HG03196 (cell line): ENCODE measurements around the gene PCK1.

Source experiments
- ATAC-seq: cut with Tn5 transposase; IDR thresholded peaks from one replicate; pipeline ENCODE4 v1.9.1; 2021; ENCODE audit not compliant: unreplicated experiment

PCK1 gene

DNA sequence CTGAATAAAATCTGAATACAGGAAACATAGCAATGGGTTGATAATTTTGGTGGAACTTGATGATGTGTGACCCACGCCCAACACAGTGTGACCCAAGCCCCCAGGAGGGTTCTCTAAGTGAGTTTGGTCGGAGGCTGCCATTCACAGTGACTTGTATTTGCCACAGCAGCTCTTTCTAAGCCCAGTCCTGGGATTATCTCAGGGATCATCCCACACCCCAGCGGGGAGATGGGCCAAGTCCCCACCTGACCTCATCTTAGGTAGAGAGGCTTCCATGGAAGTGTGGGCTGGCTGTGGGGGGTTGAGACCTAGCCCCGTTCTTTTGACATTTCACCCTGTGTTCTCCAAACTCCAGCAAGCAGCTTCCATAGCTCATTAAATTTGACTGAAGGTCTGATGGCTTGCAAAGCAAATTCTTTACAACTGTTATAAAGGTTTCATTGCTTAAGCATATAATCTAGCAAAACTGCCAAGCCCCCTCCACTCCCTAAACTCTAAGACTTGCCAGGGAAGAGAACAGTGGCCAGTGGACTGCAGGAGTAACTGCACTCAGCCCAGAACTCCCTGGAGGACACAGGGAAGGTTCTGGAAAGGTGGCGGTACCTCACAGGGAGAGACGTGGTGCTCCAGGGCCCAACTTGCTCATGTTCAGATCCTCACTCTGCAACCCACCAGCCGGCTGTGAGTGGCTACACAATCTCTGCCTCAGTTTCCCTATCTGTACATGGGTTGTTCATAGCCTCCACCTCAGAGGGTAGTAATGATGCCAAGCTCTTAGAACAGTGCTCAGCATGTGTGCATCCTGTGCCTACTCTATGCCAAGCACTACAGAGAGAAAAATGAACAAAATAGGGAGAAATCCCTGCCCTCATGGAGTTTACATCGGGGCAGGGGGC lies 1.0 kb upstream of the PCK1 start:
- no peak for ATAC-seq

DNA sequence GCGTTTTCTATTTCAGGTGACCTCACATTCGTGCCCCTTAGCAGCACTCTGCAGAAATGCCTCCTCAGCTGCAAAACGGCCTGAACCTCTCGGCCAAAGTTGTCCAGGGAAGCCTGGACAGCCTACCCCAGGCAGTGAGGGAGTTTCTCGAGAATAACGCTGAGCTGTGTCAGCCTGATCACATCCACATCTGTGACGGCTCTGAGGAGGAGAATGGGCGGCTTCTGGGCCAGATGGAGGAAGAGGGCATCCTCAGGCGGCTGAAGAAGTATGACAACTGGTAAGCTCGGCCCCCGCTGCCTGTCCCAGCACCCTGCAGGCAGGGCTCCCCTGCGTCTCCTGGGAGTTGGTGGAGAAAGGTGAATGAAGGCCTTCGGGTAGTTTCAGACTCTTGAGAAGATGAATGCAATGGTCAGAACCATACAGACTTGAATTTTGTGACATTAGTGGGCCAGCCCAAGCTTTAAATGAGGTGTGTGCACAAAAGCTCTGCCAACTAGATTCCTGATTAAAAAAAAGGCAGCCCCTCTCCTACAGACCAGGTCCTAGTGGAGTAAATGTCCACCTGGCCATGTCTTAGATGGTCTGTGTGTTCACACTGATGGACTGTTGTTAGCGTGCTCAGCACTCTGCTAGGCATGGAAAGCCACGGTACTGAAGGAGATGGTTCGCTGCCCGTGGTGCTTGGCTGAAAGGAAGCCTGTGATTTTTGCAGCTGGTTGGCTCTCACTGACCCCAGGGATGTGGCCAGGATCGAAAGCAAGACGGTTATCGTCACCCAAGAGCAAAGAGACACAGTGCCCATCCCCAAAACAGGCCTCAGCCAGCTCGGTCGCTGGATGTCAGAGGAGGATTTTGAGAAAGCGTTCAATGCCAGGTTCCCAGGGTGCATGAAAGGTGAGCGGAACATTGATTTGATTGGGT lies 708 bp downstream of the PCK1 start:
- ATAC-seq: no peak

DNA sequence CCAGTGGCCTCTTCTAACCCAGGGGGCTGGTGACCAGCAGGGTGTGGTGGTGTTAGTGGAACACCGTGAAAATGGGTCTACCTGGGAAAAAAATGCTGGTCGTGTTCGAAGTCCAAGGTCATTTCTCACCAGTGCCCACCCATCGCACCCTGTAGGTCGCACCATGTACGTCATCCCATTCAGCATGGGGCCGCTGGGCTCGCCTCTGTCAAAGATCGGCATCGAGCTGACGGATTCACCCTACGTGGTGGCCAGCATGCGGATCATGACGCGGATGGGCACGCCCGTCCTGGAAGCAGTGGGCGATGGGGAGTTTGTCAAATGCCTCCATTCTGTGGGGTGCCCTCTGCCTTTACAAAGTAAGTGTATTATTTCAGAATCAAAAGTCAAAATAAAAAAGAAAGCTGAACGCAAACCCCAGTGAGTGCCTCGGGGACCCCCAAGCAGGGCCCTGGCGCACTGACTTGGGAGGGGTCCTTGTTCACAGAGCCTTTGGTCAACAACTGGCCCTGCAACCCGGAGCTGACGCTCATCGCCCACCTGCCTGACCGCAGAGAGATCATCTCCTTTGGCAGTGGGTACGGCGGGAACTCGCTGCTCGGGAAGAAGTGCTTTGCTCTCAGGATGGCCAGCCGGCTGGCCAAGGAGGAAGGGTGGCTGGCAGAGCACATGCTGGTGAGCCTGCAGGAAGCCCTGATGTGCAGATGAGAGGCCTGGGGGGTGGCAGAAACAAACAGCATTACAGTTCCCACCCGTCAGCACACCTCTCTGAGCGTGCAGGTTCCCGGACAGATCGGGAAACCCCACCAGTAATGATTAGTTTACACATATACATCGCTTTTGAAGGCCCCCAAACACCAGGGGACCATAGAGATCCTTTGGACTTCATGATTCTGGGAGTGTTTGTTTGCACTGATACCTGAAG lies 1.9 kb downstream of the PCK1 start:
- ATAC-seq: no peak

DNA sequence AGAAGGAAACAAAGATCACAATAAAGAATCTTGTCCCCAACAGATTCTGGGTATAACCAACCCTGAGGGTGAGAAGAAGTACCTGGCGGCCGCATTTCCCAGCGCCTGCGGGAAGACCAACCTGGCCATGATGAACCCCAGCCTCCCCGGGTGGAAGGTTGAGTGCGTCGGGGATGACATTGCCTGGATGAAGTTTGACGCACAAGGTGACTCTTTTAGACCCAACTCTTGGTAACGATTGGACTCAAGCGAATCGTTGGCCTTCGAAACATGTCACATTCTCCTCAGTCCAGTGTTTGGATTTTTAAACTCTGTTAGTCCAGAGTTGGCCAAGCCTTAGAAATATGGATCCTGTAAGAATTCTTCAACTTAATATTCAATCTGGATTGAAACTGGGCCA lies 2.6 kb downstream of the PCK1 start:
- ATAC-seq: no peak

DNA sequence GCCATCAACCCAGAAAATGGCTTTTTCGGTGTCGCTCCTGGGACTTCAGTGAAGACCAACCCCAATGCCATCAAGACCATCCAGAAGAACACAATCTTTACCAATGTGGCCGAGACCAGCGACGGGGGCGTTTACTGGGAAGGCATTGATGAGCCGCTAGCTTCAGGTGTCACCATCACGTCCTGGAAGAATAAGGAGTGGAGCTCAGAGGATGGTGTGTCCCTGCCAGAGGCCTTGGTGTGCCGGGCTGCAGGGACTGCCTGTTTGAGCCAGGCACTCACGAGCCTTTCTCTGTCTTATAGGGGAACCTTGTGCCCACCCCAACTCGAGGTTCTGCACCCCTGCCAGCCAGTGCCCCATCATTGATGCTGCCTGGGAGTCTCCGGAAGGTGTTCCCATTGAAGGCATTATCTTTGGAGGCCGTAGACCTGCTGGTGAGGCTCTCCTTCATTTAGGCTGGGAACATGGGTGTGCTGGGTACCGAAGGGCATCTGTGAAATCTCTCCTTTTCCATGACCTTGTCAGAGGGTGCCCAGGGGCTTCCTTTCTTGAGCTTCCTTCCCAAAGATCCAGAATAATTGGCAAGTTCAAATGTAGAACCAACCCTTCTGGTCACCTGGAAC lies 3.4 kb downstream of the PCK1 start:
- no peak for ATAC-seq

DNA sequence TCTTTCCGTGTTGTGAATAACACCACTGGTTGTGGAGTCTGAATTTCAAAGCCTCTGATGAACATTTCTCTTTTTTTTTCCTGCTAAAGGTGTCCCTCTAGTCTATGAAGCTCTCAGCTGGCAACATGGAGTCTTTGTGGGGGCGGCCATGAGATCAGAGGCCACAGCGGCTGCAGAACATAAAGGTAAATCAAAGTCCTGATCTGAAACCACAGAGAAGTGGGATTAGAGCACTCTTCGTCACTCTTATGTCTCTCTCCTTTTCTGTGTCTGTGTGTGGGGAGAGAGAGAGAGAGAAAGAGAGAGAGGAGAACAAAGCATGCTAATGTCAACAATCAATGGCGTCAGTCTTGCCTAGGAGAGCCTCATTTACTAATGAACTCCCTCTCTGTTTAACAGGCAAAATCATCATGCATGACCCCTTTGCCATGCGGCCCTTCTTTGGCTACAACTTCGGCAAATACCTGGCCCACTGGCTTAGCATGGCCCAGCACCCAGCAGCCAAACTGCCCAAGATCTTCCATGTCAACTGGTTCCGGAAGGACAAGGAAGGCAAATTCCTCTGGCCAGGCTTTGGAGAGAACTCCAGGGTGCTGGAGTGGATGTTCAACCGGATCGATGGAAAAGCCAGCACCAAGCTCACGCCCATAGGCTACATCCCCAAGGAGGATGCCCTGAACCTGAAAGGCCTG lies 4.2 kb downstream of the PCK1 start:
- no peak for ATAC-seq

DNA sequence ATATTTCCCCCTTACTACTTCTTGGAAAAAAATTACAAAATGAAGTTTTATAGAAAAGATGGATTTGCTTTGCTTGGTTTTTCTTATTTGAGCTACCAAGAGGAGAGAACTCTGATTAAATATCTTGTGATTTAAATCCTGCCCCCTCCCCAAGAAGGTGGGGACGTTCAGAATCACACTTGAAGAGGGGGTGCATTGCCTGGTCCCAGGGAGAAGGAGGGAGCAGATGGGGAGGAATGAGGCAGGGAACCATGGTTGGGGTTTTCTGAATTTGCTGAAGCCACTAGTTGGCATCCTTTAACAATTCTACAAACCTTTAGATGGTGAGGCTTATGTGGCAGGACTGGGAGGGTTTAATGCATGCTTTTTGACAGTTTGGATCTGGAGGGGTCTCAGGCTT lies 5.5 kb downstream of the PCK1 start:
- no peak for ATAC-seq

DNA sequence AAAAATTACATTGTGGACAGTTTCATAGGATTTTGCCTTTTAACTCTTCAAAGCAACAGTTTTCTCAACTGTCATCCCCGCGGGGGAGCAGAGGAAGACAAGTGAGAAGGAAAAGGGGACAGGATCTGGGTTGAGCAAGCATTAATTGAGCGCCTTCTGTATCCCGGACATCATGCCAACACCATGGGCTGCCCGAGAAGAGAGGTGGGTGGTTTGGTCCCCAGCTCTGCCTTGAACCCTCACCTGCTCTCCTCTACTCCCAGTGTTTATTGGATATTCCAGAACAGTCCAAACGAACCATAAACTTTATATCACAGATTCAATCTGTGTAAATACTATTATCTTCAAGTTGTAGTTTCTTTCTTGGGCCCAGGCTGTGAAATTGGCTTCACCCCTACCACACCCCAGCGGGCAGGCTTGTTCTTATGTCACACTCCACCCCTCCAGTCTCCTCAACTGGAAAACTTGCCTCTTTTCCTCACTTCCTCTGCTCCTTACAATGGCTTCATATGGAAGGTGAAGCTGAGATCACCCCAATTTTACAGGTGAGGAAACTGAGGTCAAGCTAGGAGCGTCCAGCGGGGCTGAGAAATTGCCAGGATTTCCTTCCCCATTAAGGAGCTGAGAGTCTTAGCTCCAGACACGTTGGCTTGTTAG lies 6.0 kb downstream of the PCK1 start:
- no peak for ATAC-seq

DNA sequence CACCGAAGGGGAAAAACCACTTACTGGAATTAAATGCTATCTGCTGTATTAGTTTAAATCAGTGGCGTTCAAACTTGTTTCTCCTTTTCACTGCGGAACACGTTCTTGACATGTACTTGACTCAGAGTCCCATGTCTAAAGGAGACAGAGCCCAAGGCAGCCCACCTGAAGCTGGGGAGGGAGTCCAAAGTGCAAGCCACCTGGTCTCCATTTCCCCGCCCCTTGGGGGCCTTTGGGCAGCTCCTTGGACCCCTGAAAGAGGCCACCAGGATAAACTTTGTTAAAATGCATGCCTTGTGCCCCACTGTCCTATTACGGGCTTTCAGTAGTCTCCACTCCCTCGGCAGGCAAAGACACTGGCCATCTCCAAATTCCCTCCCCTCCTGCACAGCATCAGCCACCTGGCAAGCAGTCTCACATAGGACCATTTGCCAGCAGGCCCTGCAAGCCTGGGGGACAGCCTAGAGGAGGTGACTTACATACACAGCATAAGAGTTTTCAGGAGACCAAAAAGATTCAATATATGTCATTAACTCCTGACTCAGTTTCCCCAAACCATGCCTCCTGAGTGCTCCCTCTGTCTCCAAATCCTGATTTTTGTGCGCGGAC lies 6.7 kb downstream of the PCK1 start:
- no peak for ATAC-seq

DNA sequence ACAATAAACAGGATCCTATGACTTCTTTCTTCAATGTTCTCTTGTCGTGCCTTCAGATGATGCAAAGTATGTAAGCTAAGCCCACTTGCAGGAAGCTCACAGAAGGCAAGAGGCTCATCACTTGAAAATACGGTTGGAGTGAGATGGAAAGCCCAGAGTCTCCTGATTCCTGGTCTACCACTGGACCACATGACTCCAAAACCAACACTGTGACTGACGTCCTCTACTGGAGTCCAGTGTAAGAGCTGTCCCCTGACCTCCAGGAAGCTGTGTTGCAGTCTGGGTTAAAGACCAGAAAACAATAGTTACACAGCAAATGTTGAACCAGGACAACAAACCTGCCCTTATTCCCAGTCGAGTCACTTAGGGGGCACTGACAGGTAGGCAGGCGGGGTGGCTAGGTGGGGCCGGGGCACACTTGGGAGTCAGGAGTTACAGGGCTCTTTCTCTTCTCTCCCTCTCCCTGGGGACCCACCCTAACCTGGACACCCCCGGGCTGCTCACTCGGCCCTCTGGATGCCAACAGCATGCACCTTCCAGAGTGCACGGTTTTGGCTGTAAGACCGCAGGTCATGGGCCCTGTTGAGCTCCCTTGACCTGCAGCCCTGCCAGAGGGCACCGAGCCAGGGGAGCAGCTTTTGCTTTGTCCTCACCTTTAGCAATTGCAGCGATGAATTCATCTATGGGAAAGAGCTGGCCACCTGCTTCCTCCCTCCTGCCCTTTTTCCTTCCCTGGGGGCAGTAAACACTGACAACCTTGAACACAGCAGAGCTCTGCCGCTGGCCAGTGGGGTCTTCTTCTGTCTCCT lies 7.4 kb downstream of the PCK1 start:
- no peak for ATAC-seq

DNA sequence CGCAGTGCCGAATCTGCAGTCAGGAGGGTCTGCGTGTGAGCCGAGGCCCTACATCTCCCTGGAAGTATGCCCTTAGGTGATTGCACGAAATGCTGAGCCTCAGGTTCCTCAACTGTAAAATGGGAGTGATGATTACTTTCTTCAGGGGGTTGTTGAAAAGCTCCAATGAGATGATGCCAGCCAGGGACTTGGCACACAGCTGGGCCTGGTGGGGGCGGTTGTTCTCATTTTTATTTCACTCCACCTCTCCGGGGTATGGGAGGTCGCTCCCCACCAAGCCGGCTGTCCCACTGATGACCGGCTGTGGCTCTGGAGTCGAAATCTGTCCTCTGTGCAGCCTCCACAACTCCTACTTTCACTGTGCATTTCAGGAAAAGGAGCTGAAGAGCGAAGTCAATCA lies 8.1 kb downstream of the PCK1 start:
- no peak for ATAC-seq

DNA sequence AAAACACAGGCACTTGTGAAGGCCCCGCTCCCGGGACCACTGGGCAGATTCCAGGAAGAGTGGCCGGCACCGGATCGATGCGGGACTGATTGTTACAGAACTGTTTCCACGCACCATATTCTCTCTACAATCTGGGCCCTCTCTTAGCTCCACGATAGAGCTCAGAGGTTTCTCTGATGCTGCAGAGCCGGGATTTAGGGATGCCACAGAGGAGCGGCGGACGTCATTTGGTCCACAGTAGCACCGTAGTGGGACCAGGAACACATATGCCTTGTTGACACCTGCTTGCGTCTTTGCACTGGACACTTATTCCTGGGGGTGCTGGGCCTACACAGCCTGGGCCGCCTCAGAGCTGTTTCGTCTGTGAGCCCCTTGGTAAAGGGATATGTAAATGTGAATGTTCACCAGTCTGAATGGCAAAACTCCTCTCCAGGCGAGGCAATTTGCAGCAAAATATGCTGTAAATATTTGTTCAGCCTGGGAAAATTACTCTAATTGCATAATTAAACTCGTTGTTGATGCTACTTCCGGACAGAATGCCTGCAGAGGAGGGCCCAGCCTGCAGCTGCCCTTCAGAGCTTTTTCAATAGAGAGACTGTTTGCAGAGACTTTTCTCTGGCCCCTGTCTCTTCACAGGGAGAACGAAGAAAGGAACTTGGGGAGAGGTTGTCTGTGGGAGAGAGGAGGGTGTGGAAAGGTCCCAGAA lies 9.4 kb downstream of the PCK1 start:
- no peak for ATAC-seq

DNA sequence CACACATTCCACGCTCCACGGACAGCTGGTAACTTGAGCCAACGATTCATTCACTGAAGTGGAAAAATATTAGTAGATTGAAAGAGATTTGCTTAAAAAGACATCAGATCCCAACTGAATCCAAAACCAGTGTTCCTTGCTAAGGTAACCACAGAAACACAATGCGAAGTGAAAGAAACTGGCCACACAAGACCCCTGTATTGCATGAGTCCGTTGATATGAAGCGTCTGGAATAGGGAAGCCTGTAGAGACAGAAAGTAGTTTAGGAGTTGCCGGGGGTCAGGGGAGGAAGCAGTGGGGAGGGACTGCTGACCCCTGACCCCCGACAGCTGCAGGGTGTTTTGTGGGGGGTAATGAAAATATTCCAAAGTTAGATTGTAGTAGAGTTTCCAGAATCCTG lies 10.0 kb downstream of the PCK1 start:
- no peak for ATAC-seq

DNA sequence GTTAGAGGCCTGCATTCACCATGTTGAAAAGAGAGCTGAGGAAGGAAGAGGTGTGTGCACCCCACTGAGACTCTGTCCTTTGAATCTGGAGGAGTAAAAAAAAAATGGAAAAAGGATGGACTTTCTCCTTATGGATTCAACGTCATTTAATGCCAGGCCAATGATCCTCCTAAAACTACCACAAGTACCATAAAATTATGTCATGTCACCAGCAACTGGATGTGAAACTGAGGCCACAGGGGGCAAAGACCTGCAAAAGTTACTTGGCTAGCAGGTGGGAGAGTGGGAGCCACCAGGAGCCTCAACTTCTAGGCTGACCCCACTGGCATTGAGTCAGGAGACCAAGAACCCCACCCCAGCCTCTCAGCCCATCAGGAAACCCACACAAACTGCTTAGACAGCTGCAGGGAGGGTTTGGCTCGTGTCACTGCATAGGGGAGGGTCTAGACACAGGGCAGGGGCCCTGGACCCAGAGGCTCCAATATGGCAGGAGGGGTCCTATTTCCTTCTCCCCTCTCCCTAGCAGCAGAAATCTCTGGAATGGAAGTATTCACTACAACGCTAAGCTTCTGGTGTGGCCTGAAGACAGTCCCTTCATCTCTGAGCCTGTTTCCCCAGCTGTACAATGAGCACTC lies 11.0 kb downstream of the PCK1 start:
- ATAC-seq: no peak

DNA sequence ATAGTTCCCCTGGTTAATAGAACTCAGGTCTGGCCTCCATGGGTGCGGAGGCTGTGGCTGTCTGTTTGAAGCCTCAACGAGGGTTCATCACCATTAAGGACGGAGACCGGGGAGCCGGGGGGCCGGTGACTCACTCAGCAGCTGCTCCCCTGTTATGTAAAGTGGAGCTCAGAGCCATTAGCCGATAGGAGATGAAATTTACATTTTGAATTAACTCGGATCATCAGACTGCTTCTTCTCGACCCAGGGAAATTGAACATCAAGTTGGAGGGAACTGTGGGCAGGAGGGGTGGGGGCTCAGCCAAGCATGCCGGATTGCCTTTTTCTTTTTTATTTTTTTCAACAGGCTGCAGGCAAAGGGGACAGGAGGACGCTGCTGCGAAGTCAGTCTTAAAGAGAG lies 12.3 kb downstream of the PCK1 start:
- ATAC-seq: no peak

DNA sequence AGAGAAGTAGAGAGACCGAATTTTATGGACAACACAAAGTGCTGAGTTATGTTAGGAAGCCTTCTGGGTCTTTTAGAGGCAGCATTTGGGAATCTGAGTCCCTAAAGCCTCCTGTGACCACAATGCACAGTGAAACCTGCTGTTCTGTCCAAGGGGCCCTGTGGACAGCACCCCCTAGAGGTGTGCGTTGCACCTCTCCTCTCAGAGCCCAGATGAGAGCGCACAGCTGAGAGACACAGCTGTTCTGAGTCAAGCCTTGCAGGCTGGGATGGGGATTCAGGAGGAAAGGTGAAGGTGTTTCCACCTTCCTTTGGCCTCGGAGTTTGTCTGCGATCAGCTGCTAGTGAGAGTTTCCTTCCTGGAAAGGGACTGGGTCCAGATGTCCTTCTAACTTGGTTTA lies 13.0 kb downstream of the PCK1 start:
- ATAC-seq: no peak

DNA sequence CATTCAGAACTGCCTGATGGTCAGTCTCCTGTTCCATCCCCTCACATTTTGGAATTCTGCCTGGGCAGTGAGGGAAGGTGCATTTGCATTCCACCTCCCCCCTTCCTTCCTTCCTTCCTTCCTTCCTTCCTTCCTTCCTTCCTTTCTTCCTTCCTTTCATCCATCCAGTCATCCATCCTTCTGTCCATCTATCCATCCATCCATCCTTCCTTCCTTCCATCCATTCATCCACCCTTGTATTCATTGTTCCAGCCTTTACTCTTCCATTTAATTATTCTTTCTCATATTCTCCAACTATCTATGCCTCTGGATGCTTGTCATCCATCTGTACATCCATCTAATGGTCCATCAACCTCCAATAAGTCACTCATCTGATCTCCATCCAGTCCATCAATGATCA lies 14.0 kb downstream of the PCK1 start:
- ATAC-seq: no peak
